GM19463 (cell line): ENCODE measurements around the gene STARD13.

Experiments used
- ATAC-seq: cut with Tn5 transposase; IDR thresholded peaks from one replicate; pipeline ENCODE4 v1.9.1; 2021; ENCODE audit warnings: mild to moderate bottlenecking, moderate library complexity; ENCODE audit not compliant: unreplicated experiment

The STARD13 gene

DNA sequence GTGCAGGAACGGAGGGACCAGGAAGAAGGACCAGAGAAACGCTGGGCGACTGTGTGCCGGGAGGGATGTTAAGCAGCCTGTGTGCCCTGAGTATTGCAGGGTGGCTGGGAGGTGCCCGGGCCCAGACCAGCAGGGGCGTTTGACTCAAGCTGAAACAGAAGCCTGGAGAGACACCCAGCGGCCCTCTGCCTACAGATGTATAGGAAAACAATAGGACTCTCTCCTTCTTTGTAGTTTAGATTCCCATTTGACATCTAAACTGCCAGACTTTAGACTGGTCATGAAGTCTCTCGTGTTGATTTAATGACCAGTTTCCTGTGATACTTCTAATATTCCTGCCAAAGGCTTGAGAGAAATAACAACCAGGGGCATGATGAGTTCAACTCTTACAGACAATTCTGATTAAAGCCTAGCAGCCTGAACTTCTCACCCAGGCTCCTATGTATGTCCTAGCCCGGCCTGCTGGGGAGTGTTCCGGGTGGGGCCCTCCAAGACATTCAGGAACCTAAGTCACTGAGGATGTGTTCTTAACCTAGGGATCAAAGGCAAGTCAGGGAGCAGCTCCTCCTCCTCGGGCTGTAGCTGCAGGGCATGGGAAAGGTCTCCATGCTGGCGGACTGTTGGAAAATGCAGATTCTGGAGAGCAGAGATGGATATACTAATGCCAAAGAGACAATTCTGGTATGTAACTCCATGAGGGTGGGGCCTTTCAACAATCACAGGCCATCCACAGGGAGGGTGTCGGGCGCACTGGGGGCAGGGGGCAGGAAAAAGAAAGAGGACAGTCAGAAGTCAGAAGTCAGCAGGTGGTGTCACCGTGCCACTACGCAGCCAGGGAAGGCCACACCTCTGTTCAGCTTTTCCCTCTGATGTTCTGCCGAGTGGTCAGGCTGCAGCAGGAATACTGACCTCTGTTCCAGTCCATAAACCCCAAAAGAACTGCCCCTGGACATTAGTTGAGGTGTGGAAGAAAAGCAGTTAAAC is 131.8 kb downstream of the STARD13 start:
- no peak for ATAC-seq

DNA sequence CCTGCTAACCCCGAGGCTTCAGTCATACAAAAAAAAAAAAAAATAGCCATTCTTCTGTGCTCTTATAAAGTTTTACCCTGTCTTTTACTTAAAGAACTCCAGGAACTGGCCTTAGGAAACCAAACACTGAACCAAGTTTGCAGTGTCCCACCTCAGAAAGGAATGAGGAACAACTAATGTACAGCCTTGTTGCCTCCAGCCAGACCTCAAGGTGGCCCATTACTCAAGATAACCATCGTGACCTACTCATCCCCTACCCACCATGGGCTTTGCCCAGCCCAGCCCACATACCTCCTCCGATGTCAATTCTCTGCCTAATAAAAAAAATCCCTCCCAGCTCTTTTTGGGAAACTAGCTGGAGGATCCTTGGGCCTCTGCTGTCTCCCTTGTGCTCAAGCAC is 133.2 kb downstream of the STARD13 start:
- ATAC-seq, result no peak

DNA sequence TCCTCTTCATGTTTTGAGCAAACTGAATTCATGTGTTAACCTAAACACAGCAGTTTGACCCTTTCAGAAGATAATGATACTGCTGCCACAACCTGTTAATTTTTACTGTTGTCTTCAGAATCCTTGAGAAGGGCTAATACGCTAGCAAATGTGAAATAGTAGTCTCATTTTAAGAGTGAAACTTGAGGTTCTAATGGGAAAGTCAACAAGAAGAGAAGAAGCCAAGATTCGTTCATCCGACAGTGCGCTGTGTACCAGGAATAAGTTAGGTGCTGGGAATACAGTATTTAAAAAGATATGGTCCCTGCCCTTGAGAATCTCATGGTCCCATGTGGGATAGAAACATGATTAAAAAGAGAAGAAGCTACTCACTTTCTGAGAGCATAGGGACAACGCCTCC is 134.9 kb downstream of the STARD13 start:
- ATAC-seq, result peak; percentile 38

DNA sequence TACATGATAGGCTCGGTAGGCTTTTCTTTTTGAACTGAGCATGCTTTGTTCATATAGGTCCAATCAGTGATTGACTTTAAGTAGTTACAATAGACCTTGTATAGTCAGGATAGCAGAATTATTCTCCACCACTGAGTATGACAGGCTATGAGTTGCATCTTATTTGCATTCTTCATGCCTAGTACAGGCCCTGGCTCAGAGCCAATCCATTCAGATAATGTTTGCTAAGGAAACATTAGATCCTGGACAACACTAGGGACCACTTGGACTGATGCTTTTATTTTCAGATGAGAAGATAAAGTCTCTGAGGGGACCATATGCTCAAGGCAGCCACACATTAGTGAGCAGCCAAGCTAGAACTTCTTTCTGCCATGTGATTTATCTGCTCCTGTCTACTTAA is 135.4 kb downstream of the STARD13 start:
- no peak for ATAC-seq

DNA sequence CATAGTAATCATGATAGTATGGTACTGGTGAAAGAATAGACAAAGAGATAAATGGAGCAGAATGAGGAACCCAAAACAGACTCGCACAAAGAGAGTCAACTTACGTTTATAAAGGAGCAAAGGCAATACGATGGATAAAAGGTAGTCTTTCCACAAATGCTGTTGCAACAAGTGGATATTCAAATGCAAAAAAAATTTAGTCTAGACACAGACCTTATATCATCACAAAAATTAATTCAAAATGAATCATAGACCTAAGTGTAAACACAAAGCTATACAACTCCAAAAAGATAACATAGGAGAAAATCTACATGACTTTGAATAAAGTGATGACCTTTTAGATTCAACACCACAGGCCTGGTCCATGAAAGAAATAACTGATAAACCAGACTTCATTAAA is 137.7 kb downstream of the STARD13 start:
- no peak for ATAC-seq

DNA sequence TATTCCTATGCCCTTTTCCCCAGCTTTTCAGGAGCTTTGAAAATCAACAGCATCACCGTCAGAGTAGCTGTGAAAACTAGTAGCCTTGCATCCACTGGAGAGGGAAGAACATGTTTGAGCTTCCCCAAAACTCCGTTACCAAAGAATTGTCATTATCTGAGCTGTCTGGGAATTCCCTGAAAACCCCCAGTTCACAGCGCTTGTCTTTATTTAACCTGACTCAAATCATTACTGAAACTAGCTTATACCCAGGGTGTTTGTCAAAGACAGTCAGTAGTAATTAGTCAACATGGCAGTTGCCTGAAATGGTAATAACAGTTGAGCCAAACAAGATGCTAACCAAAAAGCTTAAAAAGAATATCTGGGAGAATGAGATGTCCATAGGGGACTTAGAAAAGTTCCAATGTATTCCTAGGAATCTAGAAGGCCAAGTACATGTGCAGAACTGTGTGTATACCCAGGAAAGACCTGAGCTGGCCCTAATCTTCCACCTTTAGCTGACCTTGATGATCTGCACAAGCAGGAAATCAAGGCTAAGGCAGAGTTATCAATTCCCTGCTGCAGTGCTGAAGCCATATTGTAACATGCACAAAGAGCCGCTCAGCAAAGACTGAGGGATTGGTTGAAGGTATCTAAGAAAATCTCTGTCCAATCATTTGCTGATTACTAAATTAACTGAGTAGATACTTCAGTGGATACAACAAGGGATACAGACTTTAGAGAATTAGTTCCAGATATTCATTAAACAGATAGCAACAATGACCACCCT is 138.5 kb downstream of the STARD13 start:
- ATAC-seq, result peak; percentile 62

DNA sequence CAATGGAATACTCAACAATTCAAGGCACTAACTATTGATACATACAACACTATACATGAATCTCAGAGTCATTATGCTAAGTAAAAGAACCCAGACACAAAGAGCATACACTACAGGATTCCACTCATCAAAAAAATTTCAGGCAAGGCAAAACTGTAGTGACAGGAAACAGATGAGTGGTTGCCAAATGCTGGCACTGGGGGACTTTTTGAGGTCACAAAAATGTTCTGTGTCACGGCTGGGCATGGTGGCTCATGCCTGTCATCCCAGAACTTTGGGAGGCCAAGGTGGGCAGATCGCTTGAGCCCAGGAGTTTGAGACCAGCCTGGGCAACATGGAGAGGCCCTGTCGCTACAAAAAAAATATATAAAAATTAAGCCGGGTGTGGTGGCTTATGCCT is 139.9 kb downstream of the STARD13 start:
- ATAC-seq, result no peak

DNA sequence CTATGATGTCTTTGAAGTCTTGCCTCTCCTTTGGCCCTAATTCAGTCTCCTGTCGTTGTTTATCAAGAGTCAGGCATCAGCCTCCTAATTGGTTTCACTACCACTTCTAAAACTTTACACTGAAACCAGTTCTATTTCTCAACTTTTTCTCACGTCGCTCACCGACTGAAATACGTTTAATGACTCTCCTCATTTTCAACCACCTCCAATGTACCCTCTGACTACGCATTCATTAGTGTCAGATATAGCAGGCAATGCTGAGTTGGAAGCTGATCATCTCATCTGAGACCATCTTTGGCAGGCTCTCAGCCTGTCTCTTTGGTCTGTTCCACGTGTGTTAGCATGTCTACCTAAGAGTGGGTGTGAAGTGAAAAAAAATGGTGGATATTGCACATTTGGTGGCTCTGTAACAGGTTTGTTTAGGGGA is 141.2 kb downstream of the STARD13 start:
- peak; percentile 49 for ATAC-seq

DNA sequence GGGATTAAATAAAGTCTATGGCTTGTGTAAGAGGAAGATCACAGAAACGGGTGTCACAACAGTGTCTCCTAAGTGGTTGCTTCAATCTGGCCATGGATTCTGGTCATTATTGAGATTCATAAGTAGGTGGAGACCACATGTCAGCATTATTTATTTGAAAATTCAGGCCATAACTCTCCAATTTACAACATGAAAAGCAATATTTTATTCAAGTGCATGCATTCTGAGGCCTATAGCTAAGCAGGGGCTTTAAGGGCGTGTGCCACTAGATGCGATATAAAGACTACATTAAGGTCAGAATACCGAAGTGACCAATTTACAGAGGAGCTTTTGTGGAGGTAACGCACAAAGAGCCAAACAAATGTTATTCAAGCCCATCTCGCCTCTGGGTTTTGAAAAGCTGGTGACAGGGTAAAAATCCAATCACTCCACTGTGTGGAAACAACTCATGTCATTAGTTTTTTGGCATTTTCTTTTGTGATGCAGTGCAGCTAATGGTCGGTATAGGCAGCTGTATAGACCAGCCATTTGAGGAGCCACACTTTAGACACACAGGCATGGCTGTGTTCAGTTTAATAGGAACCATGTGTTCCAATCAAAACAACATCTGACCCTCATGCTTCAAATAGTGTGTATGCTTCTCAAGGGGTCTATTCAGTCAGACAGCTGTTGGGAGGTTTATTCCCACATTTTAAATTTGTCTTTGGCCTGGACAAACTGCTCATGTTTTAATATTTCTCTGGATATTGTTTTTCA is 145.6 kb downstream of the STARD13 start:
- ATAC-seq, result no peak

DNA sequence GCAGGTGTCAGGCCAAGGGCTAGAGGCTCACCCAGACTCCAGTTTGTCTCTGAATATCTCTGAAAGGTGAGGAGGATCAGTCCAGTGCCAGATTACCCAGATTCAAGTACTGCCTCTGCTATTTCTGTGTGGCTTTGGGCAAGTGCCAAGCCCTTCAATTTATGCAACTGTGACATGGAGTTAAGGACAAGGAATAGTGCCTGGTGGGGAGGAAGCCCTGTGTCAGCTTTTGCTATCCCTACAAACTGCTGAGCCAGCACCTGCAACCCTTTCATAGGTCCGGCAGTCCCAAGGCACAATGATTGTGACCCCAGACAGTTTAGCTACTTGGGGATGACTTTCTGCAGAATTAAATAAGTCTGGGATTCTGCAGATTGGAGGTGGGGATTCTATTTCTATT is 146.4 kb downstream of the STARD13 start:
- no peak for ATAC-seq

DNA sequence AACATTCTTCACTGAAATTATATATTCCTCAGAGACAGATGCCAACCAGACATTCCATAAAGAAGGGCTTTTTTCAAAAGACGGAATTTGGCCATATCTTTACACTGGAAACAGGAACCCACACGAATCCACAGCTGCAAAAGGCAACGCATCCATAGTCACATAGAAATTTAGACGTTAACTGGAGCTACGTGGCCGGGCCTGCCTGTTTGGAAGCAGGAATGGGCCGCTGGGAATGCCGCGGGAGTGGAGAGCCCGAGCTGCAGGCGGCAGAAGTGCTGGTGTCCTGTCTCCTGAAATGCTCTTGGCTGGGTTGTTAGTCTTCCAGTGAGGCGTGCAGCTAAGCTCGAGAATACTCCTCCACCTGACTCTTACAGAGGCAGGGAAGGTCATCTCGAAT is 147.1 kb downstream of the STARD13 start:
- no peak for ATAC-seq

DNA sequence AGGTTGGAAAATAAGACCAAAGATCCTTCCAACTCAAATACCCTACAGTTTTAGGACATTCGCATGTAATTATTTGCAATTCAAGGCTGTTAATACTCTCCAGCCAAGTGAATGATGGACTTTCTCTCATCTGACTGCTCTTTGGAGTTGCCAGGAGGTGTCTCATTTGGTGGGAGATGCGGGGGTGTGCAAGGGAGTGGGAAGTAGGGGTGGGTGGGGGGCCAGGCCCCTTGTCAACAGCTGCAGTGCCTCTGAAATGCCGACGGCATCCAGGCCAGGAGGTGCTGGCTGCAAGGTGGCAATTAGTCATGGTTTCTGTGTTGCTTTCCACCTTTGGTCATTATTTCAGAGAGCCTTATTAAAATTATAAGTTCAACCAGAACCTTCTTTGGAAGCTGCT is 147.8 kb downstream of the STARD13 start:
- ATAC-seq, result no peak

DNA sequence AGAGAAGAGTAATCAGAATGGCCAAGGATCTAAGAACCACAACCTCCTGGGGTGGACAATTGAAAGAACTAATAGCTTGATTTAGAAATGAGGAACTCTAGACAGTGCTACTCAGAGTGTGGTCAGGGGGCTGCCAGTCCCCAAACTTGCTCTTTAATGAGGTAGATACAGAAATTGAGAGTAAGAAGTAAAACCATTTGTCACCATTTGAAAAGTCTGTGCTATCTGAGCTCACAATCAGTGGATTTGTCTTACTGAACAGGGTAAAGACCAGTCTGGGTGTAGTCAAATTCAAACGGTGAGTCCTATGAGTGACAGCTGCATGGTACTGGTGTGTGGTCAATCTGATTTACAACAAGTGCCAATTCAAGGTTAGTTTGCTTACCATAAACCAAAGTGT is 150.5 kb downstream of the STARD13 start:
- ATAC-seq, result peak; percentile 53

DNA sequence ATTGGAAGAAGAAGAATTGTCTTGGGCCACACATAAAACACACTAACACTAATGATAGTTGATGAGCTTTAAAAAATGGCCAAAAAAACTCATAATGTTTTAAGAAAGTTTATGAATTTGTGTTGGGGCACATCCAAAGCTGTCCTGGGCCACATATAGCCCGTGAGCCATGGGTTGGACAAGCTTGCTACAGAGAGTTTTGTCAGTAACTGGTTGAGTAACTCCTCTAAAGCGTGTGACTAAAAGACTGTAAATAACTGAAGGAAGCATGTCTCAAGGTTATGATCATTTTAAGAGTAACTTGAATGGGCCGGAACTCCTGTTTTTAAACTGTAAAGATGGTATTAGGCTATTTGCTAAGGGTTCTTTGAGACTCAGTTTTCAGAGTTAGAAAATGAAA is 151.3 kb downstream of the STARD13 start:
- no peak for ATAC-seq

DNA sequence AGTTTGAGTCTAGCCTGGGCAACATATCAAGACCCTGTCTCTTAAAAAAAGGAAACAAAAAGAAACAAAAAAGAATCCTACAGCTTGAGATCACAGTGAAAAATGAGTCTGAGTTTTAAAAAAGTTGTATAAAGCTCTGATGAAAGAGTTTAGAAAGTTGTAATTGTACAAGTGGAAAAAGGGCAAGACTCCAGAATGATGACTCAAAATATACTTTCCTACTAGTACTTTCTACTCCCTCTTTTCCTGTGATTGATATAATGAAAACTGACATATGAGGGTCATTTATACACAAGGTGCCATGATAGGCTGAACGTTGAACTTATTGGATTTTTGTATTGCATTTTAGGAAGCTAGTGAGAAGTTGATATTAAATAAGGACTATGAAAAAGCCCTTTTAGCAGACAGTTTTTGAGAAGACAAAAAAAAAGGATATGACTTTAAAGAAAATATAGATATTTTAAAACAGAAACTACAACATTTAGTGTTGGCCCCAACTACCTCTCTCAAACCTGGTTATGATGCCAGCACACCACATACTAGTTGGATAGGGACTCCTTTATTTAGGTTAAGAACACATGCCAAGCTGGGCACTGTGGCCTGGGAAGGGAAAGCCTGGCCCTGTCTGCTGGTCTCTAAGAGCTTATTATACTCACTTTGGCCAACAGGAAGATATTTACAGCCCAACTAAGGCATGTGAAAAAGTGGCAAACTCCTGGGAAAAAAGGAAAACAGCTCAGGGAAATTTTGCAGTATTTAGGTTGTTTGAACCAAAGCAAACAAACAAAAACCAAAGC is 152.7 kb downstream of the STARD13 start:
- ATAC-seq, result no peak

DNA sequence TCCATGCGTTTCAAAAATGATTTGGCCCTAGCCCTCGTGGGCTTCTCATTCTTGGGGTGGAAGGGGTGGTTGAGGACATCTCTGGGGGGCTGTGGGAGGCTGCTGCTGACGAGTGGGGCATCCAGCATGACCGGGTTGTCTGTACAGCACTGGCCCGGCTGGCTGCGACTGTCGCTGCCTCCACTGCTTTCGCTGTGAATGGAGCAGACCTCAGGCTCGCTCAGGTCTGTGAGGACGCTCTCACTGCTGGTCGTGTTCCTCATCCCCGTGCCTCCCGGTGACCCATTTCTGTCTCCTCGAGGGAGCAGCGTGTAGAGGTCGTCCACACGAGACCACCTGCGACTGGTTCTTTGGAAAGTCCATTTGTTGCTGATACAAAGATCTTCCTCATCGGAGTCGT is 155.7 kb downstream of the STARD13 start:
- ATAC-seq, result no peak

DNA sequence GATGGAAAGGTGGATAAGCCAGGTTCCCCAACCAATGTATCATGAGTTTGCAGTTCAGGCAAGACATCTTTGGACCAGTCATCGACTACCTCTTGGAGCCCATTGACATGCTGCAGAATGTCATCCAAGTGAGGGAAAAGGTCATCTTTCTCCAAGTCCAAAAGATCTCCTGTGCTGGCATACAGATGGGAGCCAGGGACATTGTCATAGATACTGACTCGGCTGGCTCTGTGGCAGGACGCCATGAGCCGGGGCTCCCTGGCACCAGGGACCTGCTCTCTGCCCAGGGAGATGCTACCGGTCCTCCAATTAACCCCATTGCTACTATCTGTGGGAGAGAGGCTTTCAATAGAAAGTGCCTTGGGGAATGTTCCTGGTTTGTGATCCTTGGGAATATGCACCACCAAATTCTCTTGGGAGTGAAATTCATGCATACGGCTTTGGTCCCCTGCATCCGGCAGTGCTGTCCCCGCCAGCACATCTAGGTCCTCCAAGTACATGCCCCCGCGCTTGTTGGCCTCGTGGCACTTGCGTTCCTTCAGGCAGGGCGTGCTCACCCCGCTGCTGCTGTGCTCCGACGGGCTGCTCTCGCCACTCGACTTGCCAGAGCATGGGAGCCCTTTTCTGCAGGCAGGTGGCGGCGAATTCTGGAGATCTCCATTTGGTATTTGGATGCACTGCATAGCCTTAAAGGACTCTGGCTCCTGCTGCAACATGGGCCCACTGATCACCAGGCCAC is 156.3 kb downstream of the STARD13 start:
- no peak for ATAC-seq

DNA sequence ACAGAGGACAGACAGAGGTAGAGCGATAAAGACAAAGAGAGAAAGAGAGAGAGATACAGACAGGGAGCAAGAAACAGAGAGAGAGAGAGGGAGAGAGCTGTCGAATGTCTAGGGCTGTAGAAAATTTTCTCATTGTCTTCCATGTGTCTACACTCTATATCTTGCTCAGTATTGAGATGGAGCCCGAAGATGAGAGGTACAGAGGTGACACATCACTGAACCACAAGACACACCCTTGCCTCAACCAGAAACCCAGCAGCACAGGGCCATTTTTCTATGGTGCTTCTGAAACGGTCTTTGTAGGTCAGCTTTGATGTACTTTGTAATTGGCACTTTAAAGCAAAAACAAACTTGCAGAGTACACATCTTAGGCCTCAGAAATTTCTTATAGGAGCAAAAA is 157.4 kb downstream of the STARD13 start:
- no peak for ATAC-seq

DNA sequence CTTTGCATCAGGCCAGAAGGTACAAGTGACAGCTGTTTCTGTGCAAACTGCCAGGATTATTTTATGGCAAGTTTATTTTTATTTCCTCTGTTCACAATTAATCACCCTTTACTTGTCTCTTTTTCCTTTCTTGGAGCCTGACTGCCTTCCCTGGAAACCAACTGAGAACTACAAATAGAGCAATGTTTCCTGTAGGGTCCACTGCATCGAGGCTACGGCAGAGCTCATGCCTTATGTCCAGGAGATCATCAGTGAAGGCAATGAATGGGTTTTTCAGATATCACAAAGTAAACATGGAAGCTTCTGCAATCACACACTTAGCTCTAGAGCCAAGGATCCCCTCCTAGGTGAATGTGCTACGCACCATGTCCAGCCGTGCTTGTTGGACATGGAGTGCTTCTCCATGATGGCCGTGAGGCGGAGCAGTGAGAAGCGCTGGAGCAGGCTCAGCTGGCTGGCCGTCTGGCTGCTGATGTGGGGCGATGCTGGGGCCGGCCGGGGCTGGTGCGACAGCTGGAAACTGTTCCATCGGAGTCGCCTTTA is 158.5 kb downstream of the STARD13 start:
- ATAC-seq, result no peak
